ENCODE data around the gene ATP11C.

ATP11C gene

DNA sequence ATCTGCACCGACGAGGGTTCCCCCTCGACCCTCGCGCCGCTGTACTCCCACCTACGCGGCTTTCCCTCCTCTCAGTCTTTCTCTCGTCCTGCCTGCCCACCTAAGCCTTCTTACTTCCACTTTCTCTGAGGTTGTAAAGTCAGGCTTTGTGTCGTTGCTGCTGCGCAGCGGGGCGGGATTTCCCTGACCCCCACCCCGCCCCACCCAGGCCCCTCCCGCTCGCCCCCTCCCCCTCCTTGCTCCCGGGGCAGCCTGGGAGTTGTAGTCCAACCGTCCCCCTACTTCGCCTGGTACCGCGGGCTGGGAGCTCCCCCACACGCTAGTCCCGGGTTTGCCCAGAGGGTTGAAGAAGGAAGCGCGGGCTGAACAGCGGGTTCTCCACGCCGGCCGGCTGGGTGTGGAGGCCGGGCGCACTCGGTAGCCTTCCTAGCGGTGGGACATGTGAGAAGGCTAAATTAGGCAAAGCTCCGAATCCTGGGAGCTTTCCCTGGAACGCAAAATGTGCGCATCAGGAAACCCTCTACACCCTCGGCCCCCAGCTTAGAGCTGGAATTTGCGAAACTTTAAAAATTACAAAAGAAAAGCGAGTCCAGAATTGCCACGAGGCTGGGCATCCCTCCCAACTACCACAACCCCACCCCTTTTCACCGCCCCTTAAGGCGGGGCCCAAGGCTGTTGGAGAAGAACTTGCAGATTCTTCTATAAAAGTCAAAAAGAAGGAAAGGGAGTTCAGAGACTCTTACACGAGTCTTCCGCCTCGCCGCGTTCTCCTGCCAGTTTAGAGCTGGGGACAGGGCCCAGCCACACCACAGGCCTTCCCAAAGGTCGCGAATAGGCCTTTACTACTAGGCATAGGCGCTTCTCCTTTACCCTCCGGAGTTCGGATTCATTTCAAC is at the start of gene ATP11C:
Gene ATP11C, minus strand, starts transcription at position 153 of the 896 bp plus-strand sequence. CDS start 1,011 bp downstream, outside the sequence.
- H3K9me3 ChIP-seq: no peaks in the 10 kb centered on the region
- peak within 1 kb of the TSS; percentile 72 to 73 for H3K4me3 ChIP-seq (ENCODE audit: low read depth in 1 of 2, low read length in 1 of 2)
- no peaks in the 10 kb centered on the region for H3K27me3 ChIP-seq
- peaks cover 18 to 23% of the 10 kb centered on the region in 2 experiments for H3K4me1 ChIP-seq (ENCODE audit: control insufficient read depth in 1 of 2, insufficient read depth in 1 of 2, low read depth in 1 of 2, low read length in 1 of 2)
- H3K27ac ChIP-seq: peak within 1 kb of the TSS; percentile 93
- H3K36me3 ChIP-seq: no peaks in the 10 kb centered on the region
- TF ChIP-seq, protein P1, sequence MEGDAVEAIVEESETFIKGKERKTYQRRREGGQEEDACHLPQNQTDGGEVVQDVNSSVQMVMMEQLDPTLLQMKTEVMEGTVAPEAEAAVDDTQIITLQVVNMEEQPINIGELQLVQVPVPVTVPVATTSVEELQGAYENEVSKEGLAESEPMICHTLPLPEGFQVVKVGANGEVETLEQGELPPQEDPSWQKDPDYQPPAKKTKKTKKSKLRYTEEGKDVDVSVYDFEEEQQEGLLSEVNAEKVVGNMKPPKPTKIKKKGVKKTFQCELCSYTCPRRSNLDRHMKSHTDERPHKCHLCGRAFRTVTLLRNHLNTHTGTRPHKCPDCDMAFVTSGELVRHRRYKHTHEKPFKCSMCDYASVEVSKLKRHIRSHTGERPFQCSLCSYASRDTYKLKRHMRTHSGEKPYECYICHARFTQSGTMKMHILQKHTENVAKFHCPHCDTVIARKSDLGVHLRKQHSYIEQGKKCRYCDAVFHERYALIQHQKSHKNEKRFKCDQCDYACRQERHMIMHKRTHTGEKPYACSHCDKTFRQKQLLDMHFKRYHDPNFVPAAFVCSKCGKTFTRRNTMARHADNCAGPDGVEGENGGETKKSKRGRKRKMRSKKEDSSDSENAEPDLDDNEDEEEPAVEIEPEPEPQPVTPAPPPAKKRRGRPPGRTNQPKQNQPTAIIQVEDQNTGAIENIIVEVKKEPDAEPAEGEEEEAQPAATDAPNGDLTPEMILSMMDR (IDR thresholded peaks at IDR 0.05): no peak

DNA sequence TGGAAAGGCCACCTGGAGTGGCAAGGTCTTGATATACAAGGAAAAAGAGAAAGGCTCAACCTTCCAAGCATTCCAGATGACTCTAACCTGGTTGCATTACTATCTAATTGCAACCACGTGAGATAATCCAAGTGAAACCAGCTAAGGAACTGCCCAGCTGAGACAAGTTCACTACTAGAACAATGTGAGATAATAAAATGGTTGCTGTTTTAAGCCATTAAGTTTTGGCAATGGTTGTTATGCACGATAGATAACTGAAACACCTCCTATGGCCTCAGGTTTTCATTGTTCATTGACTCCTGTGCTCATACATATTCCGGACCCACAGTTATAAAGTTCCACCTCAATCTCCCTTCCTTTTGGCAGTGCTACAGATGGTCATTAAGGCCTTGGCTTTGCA is 41.6 kb upstream of the ATP11C start:
- Histone ChIP-seq H3K4me1 (ENCODE audit: control insufficient read depth in 1 of 2, insufficient read depth in 1 of 2, low read depth in 1 of 2, low read length in 1 of 2) (no peaks in the 10 kb centered on the region), H3K36me3 (no peaks in the 10 kb centered on the region), H3K27ac (no peak overlapping the region), H3K27me3 (peaks cover 21% of the 10 kb centered on the region), H3K4me3 (ENCODE audit: low read depth in 1 of 2, low read length in 1 of 2) (no peak overlapping the region), H3K9me3 (no peaks in the 10 kb centered on the region)
- TF ChIP-seq, protein P1 (IDR thresholded peaks at IDR 0.05): no peak

DNA sequence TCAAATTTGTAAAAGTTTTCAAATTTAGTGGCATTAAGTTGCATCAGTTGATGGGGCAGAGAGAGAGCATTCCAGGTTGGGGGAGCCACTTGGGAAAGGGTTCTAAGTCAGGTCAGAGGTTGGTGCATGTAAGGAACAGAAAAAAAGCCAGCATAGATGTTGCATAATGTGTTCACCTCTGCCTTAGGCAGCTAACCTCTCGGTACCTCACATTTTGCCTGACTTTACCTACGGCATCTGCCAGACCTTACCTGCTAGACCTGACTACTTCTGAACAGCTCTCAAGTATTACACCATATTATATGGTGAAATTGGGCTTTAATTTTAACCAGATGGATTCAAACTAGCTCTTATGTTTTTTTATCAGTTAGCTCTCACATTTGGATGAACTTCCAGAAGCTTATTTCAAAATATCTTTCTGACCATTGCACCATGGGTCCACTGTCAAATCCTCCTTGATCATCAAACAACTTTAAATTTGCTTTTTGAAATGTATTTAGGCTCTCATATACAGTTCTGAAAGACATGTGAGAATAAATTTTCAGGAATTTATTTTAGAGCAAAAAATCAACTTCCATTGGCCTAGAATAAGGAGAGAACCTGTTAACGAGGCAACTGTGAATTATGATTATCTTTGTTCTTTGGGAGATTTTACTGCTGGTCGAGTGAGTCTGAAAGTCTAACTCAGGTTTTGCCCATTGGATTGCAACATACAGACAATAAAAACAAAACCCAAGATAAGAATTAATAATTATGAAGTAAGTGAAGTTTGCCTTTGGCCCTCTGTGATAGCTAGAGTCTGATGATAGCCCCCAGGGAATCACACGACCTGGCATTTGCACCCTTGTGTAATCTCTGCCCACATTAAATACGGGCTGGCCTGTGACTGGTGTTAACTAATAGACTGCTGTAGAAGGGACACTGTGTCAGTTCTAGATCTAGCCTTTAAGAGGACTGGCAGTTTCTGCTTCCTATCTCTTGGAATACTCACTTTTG is 40.1 kb upstream of the ATP11C start:
- Histone ChIP-seq H3K27me3 (peaks cover 21% of the 10 kb centered on the region), H3K27ac (no peak overlapping the region), H3K4me1 (ENCODE audit: control insufficient read depth in 1 of 2, insufficient read depth in 1 of 2, low read depth in 1 of 2, low read length in 1 of 2) (no peaks in the 10 kb centered on the region), H3K4me3 (ENCODE audit: low read depth in 1 of 2, low read length in 1 of 2) (no peak overlapping the region), H3K9me3 (no peaks in the 10 kb centered on the region), H3K36me3 (no peaks in the 10 kb centered on the region)
- TF ChIP-seq, protein P1 (IDR thresholded peaks at IDR 0.05): no peak

DNA sequence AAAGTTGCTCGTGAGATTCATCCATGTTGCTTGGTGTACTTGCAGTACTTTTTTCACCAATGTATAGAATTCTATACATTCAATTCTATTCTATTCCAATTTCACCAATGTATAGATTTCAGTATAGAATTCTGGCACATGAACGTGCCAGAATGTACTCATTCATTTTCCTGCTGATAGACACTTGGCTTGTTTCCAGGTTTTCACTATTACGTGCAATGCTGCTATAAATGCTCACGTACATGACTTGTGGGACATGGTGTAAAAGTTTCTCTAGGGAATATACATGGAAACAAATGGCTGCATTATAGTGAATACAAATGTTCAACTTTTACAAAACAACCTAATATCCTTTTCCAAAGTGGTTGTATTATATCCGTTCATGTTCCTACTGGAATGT is 39.3 kb upstream of the ATP11C start:
- no peaks in the 10 kb centered on the region for H3K9me3 ChIP-seq
- TF ChIP-seq, protein P1 (IDR thresholded peaks at IDR 0.05): no peak
- H3K4me1 ChIP-seq (ENCODE audit: control insufficient read depth in 1 of 2, insufficient read depth in 1 of 2, low read depth in 1 of 2, low read length in 1 of 2): no peaks in the 10 kb centered on the region
- no peak overlapping the region for H3K4me3 ChIP-seq (ENCODE audit: low read depth in 1 of 2, low read length in 1 of 2)
- H3K27ac ChIP-seq: no peak overlapping the region
- no peaks in the 10 kb centered on the region for H3K36me3 ChIP-seq
- peaks cover 21% of the 10 kb centered on the region for H3K27me3 ChIP-seq

DNA sequence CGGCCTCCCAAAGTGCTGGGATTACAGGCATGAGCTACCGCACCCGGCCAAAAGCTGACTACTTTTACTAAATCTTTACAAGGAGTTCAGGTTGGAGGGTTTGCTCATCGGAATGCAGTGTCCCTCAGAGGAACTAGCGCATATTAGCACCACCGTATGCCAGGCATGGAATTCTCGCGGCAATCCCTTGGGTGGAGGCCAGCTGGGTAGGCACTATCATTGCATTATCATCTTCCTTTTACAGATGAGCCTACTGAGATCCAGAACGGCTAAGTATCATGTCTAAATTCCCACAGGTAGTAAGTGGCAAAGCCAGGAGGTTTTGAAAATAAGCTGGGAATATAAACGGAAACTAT is 38.5 kb upstream of the ATP11C start:
- H3K36me3 ChIP-seq: no peaks in the 10 kb centered on the region
- H3K27me3 ChIP-seq: peaks cover 21% of the 10 kb centered on the region
- no peak overlapping the region for H3K27ac ChIP-seq
- no peaks in the 10 kb centered on the region for H3K9me3 ChIP-seq
- H3K4me3 ChIP-seq (ENCODE audit: low read depth in 1 of 2, low read length in 1 of 2): no peak overlapping the region
- H3K4me1 ChIP-seq (ENCODE audit: control insufficient read depth in 1 of 2, insufficient read depth in 1 of 2, low read depth in 1 of 2, low read length in 1 of 2): no peaks in the 10 kb centered on the region
- TF ChIP-seq, protein P1 (IDR thresholded peaks at IDR 0.05): no peak
